Inflammatory macrophage treated with lipopolysaccharide for 1 hour (primary cell): ENCODE results near the gene WNT2.
"Not testable (repeated sequence)": the region's sequence is repeated elsewhere in the genome, so short reads cannot be mapped to it uniquely, and the experiment has no call there.

Source experiments
- DNase-seq, 2 donors: peaks; one replicate each; pipeline ENCODE4 v3.0.0-alpha.2; 2020 to 2022

WNT2 gene

DNA sequence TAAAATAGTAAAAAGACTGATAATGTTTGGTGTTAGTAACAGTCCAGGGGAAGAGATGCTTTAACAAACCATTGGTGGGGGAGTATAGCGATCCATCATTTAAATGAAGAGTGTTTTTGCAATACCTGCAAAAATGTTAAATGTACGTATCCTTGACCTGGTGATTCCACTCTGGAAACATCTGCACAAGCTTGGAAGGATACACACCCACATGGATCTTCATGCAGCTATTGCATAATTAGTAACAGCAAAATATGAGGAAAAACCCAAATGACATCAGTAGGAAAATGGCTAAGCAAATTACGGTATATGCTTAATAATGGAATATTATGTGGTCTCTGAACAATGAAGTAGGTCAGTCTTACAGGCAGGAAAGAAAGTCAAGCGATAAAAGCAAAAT is 20.5 kb downstream of the WNT2 start:
- DNase-seq: no peak

DNA sequence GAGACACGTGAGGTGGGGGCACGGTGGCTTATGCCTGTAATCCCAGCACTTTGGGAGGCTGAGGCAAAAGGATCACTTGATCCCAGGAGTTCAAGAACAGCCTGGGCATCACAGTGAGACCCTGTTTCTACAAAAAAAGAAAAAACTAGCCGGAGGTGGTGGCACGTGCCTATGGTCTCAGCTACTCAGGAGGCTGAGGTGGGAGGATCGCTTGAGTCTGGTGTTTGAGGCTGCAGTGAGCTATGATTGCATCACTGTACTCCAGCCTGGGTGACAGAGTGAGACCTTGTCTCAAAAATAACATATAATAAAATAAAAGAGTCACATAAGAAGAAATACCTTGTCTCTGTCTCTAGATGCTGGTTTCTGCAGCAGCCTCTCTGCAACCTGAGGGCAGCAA is 22.4 kb downstream of the WNT2 start:
- not testable (repeated sequence) for DNase-seq

DNA sequence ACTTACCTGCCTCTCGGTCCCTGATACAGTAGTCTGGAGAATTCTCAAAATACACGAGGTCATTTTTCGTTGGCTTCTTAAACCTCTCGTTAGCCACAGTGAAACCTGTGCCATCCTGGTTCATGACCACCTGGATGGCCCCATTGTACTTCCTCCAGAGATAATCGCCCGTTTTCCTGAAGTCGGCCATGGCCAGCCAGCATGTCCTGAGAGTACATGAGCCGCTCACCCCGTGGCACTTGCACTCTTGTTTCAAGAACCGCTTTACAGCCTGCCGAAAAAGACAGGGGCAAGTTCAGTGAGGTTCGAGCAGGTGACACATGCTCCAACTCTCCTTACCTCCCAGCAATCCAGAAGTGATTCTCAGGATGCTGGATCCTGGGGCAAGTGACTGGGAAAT is 25.3 kb downstream of the WNT2 start:
- no peak for DNase-seq

DNA sequence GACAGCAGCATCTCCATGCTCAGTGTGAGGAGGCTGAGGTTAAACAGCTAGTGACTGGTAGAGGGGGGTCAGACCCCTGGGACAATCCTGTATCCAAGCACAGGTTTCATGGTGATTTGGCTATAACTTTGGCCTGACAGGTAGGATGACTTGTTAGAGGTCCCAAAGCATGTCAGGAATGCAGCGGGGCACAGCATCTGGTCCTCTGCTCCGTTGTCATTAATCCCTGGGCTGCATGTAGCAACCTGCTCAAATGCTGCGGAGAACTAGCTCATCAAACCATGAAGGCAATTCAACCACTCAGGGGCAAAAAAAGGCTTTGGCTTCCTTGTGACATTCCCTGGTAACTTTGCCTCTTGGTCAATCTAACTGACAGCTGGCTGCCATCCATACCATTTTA is 26.8 kb downstream of the WNT2 start:
- no peak for DNase-seq

DNA sequence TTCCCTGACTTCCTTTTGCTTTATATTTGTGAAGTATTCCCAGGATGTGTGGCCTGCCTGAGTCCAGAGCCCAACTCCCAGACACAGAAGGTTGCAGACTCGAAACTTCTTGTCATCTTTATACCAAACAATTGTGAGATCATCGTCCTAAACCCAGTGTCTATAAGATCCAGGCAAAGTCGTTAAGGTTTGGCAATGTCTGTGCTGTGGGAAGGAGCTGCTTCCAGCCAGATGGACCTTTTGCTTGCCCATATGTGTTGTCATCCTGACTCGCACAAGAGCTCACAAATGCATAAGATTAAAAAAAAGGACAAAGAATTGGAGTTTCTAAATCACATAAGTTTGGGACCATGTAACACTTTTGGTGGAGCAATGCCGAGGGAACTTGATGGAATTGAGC is 37.0 kb downstream of the WNT2 start:
- no peak for DNase-seq

DNA sequence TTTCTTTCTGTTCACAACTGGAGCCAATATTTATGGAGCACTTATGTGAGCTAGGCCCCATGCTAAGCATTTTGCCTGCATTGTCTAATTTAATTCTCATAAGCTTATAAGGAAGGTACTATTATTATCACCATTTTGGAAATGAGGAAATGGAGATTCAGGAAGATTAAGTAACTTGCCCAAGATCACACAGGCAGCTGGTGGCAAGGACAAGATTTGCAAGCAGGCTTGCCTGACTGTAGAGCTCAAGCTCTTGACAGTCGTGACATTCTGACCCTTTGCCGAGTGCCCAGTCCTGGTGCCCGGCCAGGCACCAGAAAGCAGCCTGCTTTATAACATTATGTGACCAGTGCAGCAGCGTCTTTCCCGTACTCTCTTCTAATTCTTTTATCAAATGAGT is 38.2 kb downstream of the WNT2 start:
- no peak for DNase-seq

DNA sequence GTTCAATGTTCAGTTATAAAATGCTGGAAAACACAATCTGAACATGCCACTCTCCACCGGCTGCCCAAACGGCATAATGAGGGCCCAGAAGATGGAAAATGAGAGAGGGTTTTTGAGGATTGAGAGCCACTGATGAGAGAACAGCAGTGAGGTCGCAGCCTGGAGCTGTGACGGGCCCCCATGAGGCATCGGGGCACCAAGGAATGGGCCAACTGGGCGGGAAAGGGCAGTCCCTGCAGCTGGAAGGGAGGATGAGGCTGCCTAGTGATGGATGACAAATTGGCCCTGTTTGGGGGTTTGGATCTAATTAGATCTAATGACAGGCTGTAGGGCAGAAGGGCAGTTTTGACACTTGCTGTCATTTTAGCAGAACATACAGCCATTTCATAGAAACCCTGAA is 39.1 kb downstream of the WNT2 start:
- DNase-seq: no peak

DNA sequence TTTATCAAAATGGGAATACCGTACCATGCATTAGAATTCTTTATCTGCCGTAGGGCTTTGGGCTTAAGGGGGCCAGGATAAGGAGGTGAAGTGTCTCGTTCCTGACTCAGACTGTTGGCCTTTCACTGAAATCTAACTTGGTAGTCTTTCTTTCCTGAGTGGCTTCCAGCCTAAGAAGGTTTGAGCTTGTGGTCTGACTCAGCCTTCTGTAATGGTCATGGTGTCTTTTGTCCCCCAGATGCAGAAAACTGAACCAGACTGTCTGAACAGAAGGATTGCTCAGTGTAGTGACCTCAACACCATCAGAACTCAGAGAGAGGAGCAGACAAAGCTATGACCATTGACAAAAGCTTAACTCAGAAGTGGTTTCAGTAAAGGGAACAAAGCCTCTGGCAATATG is 39.5 kb downstream of the WNT2 start:
- no peak for DNase-seq

DNA sequence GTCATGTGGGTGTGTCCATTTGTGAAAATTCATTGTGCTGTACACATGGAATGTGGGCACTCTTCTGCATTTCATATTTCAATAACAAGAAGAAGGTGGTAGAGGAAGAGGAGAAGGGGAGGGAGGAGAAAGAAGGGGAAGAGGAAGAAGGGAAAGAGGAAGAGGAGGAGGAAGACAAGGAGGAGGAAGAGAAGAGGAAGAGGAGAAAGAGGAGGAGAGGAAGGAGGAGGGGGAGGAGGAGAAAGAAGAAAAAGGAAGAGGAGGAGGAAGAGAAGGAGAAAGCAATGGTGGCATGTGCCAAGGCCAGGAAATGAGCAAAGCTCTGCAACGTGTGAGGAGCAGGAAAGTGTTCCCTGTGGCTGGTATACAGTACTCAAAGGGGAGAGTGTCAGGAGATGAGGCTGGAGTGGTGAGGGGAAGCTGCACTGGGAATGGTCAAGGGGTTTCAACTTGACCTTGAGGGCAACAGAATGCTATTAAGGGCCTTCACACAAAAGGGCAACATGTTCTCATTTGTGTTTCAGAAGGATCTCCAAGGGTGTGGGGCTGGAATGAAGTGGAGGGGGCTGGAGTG is 40.5 kb downstream of the WNT2 start:
- DNase-seq: no peak

DNA sequence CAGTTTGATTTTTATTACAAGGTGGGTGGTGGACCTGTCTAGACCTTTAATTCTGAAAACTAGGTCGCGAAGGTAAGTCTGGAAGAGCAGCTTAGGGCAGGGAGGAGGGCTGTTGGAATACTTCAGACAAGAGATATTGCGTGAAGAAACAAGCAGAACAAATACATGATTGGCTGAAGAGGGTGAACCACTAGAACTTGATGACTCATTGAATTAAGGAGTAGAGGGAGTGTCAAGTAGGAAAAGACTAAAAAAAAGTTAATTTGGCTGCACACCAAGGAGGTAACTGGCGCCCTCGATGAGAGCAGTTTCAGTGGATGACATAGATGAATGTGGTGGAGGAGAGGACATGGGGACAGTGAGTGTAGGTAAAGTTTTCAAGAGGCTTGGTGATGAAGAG is 41.3 kb downstream of the WNT2 start:
- DNase-seq: no peak

DNA sequence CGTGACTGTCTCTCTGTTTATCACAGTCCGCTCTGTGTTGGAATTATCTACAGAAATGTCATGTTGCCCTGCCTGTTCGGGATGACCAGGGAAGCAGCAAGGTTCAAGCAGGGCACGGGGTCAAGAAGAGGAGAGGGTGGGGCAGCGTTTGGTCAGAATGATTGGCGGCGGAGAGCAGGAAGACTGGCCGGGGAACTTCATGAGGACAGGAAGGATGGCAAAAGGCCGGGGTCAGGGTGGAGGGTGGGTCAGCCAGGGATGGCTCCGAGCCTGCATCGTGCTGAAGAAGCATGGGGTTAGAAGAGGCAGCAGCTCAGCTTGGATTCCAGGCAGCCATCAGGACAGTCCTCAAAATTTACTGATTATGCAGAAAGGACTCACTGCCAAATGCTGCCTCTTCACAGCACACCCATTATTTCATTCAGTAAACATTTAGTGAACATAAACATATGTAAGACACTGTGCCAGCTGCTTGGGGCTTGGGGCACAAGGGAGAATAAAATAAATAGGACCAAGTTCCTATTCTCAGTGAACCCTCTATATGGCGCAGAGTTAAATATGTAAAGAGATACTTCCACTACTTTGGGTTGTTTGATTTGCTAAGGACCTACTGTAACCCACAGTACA is 42.8 kb downstream of the WNT2 start:
- no peak for DNase-seq

DNA sequence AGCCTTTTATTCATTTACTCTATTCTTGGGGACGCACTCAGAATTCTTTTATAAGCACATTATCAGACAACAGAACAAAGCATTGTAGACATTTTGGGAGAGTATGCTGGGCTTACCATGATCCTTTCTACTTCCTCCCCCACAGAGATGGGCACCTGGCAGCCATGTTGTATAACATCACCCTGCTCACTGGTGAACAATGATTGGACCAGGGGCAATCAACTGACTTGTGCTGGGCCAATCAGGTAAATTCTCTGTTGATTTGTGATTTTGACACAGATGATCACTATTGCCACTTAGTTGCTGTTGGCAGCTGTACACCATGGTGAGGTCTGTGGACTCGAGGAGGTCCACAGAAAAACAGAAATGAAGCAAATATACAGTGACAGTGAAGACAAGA is 43.7 kb downstream of the WNT2 start:
- no peak for DNase-seq

DNA sequence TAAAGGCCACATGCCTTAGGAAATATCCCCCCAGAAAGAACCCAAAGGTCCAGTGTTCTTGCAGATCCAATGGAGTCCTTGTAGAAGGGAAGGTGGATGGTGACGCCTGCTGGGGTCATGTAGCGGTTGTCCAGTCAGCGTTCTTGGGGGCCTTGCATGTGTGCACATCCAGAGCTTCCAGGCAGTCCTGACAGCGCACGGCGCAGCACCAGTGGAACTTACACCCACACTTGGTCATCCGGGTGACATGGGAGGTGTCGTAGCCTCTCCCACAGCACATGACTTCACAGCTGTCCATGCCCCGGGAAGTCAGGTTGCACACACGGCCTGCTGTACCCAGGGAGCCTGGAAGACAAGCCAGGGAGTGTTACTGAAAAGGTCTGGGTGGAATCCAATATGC is 44.8 kb downstream of the WNT2 start:
- no peak for DNase-seq

DNA sequence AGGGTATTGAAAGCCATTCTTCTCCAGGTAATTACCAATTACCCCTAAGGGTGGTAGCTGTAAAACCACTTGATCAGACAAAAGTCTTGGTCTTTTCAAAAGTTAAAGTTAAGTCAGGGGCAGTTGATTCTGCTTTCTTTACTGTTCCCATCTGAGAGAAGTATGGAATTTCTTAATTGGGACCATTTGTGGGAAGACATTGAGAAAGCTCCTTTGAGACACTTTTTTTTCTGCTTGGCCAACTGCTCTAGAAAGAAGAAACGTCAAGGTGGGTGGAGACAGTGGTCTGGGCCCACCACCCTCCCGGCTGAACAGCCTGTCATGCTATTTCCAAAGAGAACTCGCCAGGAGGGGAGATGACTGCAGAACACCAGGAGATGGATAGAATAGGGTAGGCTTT is 45.3 kb downstream of the WNT2 start:
- no peak for DNase-seq

DNA sequence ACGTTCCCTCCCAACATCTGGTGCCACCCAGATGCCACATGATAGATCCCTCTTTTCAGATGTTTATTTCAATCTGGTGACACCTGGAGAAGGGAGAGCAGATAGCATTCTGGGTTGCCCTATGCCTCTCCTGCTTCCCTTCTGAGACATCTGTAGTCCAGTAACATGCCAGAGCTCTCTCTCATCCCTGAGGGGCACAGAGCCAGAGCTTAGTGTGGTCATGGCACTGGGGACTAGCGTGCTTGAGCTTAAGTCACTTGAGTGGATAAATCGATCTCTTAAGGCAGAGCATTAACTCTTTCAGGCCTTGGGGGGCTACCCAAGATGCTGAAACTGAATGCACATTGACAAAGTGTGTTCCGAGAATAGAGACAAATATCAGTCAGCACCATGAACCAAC is 47.9 kb downstream of the WNT2 start:
- no peak for DNase-seq

DNA sequence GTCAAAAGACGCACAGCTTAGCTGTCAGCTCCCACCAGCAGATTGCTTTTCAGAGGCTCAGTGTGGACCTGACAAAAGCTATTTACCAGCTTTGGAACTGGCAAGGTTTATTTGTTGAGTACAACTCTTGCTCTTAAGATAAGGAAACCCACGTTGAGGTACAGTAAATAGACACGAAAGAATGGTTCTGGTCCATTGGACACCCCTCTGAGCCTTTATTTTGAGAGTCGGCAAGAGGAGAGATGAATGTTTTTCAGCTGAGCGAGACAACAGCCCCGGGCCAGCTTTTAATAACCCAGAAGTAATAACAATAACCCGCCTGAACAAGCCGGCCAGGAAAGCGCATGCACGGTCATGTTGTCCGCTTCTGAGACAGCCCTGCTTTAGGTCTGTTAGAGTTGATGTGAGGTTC is 49.0 kb downstream of the WNT2 start:
- DNase-seq: no peak

DNA sequence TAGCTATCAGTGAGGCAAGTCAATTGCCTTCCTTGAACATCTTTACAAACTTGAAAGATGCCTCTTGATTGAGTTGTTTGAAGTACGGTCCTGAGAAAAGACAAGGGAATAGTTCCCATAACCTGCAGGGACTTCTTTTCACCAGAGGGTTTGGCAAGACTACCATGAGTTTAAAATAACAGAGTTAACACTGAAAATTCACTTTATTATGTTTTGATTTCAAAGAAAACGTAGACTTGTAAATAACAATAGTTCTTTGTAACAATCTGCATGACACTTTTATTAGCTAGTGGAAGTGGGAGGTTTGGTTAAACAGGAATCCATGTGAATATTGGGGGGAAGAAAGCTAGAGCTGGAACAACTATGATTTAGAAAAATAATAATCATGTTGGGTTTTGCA is 49.5 kb downstream of the WNT2 start:
- no peak for DNase-seq

DNA sequence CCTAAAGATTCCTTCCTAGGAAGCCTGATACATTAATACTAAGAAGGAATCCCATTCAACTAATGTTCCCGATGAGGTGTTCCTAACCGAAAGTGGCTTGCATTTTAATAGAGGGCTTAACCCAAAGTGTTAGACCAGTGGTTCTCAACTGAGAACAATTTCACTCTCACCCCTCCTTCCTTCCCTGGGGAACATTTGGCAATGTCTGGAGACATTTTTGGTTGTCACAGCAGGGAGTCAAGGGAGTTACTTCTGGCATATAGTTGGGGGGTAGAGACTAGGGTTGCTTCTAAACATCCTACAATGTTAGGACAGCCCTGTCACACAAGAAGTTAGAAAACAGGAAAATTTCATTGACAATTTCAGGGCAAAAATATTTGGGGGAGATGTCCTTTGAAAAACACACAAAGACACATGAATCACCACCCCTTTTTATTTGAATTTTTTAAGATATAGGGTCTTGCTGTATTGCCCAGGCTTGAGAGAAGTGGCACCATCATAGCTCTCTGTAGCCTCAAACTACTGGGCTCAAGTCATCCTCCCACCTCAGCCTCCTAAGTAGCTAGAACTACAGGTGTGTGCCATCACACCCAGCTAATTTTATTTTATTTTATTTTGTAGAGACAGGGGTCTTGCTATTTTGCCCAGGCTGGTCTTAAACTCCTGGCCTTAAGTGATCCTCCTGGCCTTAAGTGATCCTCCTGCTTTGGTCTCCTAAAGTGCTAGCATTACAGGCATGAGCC is 50.7 kb downstream of the WNT2 start:
- DNase-seq: no peak

DNA sequence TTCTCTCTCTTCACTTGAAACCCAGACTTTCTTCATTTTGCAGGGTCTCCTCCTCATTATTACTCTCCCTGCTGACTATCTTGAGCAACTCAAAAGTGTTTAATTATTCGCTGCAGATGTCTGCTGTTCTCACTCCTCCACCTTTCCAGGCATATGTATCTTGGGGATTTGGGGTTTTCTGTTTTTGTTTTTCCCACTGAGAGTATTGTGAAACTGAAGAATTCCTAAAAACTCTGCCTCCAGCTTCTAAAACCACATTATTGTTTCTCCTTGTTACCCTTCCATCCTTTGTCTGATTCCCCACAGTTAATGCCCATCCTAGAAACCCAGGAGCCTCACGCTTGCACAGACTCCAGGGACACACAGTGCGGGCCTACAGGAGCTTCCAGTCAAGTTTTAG is 51.3 kb downstream of the WNT2 start:
- DNase-seq: no peak

DNA sequence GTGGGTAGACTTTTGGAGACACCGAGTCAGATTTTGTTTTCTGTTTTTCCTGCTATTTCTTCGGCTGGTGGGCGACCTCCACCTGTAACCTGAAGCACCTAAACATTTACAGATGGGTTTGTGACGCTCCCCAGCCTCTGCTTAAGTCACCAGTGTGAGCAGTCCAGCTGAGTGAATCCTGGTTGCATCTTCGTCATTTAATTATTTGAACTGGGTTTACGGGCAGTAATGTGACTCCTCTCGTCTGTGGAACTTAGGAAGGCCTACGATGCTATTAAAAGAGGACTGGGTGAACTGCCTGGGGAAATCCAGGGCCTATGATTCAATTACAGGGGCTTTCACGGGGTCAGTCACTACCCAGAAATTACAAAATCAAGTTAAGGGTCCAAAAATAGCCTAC is 52.5 kb downstream of the WNT2 start:
- DNase-seq: no peak

DNA sequence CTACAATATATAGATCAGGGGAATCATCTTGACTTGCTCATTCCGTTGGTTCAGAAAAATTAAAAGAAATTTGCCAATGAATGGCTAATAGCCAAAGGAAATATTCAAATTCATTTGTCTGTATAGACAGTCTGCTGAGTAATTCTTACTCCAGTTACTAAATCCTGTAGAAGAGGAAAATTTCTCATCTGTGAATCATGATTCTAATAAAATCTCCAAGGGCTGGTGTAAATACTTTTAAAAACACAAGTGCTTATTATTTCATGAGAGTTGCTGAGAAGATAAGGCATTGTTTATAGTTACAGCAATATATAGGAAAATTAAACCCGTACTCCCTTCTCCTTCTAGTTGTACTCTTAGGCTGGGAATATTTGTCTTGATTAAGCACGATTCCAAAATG is 53.0 kb downstream of the WNT2 start:
- DNase-seq: no peak

DNA sequence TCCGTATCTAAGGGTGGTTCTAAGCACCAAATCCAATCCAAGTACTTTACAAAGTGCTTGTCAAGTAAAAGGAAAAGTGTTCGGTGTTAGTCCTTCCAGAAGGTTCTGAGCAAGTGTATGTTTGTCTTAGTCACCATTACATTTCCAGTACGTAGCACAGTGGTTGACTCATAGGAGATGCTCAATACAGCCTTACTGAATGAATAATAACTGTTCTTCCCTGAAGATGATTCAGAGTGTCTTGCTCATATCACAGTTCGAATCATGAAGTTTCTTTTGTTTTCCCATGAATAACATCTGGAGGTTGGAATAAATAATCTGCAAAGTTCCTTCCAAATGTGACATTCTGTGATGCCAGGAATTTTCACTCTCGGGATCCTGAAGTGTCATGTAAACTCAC is 53.4 kb downstream of the WNT2 start:
- DNase-seq: no peak

DNA sequence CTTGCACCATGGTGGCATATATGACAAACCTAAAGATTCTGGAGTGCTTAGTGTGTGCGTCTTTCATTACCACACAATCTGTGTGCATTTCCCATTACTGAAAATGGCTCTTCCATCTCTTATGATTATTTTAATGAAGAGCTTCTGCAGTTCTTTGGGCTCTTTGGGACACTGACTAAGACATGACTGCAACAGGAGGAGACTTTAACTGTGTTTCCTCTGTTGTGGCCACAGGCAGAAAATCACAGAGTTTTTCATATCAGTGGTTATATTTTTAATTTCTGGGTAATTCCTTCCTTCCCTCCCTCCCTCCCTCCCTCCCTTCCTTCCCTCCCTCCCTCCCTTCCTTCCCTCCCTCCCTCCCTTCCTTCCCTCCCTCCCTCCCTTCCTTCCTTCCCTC is 58.1 kb downstream of the WNT2 start:
- no peak for DNase-seq

DNA sequence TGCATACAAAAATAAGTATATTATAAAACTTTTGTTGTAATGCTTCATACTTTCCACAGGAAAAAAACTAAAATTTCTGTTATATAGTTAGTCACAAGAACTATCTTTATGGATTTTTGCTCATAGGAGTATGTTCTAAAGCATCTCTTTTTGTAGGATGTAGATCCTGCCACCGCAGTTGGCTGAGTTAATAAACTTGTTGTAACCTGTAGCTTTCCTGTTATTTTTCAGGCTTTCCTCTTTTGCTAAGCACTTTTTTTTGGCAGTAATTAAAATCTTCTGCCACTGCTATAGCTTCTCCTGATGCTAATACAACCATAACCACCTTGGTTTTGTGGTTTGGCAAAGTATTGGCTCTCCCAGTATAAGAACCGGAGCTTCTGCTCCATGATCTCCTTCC is 60.3 kb downstream of the WNT2 start:
- DNase-seq: no peak

DNA sequence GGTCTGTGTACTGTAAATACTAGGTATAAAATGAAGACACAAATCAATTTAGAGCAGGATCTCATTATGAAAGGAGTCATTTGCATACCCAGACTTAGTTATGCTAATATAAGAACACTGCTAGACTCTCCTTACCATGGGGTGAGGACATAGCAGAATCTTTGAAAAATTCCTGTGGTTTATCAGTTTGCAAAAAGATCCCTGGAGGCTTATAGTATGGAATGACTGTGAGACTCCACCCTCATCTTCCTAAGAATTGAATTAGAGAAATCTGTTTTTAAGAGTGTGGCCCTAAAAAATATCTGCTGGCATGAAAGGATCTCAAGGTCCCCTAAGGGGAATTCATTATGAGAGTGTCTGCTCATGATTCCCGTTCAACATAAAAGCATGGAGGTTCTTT is 63.2 kb downstream of the WNT2 start:
- DNase-seq: no peak
